Mucosa of stomach (tissue), 1 donor: ENCODE data around the gene PLPP2.

Experiments used
- H3K27me3 ChIP-seq: one replicate; pipeline ENCODE4 v1.7.0; 2013; ENCODE audit warnings: mild to moderate bottlenecking, low read length; ENCODE audit not compliant: control insufficient read depth, insufficient read depth
- H3K36me3 ChIP-seq: one replicate; pipeline ENCODE4 v1.7.0; 2013; ENCODE audit warnings: low read length; ENCODE audit not compliant: control insufficient read depth, insufficient read depth
- H3K4me1 ChIP-seq: one replicate; pipeline ENCODE4 v1.7.0; 2013; ENCODE audit warnings: mild to moderate bottlenecking, low read length; ENCODE audit not compliant: control insufficient read depth, insufficient read depth
- H3K4me3 ChIP-seq: one replicate; pipeline ENCODE4 v1.7.0; 2013; ENCODE audit warnings: low read length
- H3K9ac ChIP-seq: one replicate; pipeline ENCODE4 v1.7.0; 2013; ENCODE audit warnings: mild to moderate bottlenecking, low read length, moderate library complexity
- H3K9me3 ChIP-seq: one replicate; pipeline ENCODE4 v1.7.0; 2013; ENCODE audit warnings: mild to moderate bottlenecking, low read length, moderate library complexity; ENCODE audit not compliant: control insufficient read depth
- donor health status: Pancreatic carcinoma.

The PLPP2 gene

DNA sequence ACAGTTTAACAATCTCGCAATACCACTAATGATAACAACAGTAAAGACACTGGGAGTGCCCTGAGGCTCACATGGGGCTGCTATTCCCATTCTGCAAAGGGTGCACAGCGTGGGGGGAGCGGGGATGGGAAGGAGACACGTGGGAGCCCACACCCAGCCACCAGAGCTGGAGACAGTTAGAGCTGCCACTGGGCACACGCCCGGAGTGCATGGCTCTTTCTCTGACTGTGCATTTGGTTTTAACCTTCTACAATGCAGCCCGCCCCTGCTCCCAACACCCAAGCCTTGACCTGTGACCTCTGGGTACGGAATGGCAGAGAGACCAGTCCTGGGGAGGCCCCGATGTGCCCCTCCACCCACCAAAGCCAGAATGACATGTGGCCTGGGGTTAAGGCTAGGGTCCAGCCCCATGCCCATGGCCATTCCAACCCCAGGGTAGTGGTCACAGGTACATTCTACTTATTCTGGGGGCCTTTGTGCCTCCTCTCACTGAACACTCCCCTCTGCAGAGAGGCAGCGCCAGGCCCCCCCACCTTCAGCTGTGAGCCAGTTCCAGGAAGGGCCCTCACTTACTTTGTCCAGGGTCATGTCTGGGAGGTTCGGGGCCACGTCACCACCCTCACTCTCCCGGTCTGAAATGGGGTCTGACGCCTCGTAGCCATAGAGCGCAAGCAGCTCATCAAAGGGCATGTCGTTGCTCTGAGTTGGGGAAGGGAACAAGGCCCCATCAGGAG lies 36.3 kb upstream of the PLPP2 start:
- peaks cover 25% of the 10 kb centered on the region for H3K36me3 ChIP-seq
- no peaks in the 10 kb centered on the region for H3K4me1 ChIP-seq
- no peak overlapping the region for H3K4me3 ChIP-seq
- no peaks in the 10 kb centered on the region for H3K27me3 ChIP-seq
- H3K9me3 ChIP-seq, result no peaks in the 10 kb centered on the region
- no peak overlapping the region for H3K9ac ChIP-seq

DNA sequence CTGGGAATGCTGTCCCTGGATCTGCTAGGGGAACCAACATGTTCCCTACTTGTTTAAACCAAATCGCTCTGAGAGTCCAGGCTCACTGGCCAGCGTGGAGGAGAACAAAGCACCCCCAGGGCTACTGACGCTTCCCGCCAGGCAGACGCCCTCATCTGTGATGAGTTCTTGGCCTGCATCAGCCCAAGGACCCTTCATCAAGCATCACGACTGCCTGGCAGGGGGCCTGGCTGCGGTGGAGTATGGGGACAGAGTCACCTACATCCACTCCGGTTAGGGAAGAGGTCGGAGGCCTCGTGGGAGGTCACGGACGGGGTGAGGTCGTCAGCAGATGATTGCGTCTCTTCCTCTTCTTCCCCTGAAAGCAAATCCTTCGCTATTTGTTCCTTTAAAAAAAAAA lies 35.7 kb upstream of the PLPP2 start:
- Histone ChIP-seq H3K4me3 (no peak overlapping the region), H3K4me1 (no peaks in the 10 kb centered on the region), H3K9ac (no peak overlapping the region), H3K9me3 (no peaks in the 10 kb centered on the region), H3K27me3 (no peaks in the 10 kb centered on the region), H3K36me3 (peaks cover 25% of the 10 kb centered on the region)

DNA sequence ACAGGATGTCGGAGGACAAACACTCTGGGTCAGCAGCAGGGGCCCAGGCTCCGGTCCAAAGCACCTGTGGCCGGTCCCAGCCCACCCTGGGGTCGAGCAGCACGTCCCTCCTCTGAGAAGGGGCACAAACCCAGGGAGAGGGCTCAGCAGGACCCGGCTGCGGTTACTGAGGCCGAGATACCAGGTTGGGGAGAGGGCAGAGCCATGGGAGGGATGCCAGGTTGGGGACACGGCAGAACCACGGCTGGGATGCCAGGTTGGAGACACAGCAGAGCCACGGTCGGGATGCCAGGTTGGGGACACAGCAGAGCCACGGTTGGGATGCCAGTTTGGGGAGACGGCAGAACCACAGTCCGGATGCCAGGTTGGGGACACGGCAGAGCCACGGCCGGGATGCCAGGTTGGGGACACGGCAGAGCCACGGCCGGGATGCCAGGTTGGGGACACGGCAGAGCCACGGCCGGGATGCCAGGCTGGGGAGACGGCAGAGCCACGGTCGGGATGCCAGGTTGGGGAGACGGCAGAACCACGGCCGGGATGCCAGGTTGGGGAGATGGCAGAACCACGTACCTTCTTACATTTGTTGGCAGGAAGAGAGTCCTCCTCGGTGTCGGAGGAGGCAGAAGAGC lies 34.8 kb upstream of the PLPP2 start:
- H3K4me1 ChIP-seq, result no peaks in the 10 kb centered on the region
- no peaks in the 10 kb centered on the region for H3K27me3 ChIP-seq
- H3K9ac ChIP-seq, result no peak overlapping the region
- H3K4me3 ChIP-seq, result no peak overlapping the region
- no peaks in the 10 kb centered on the region for H3K9me3 ChIP-seq
- peaks cover 21% of the 10 kb centered on the region for H3K36me3 ChIP-seq

DNA sequence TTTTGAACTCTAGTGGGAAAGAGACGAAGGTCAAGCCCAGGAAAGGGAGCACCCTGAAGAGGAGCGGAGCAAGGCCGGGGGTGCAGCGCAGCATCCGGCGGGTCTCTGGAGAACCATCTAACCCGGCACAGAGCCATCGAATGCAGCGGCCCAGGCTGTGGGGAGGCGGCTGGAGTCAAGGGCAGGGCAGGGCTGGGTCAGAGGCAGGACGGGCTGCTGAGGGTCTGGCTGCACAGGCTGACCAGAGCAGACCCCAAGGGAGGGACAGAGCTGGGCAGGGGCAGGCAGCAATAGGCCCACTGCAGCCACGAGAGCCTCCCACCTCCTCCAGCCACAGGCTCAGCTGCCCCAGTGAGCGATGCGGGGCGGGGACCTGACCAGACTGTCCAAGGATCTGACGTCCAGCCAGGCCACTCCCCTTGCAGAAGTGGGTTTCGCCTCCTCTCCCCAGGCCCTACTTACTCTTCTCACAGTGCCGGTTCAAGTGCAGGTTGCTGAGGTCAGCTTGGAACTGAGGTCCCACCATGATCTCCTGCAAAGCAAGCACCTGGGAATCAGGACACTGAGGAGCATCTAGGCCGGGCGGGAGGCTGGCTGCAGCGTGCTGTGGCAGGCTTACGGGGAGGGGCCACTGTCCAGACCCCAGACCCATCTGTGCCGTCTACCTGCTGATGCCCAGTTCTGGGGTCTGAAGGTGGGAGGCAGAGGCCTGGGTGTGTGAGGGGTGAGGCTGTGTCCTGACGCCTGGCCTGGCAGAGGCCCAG lies 34.2 kb upstream of the PLPP2 start:
- Histone ChIP-seq H3K27me3 (no peaks in the 10 kb centered on the region), H3K4me3 (no peak overlapping the region), H3K4me1 (no peaks in the 10 kb centered on the region), H3K36me3 (peaks cover 16% of the 10 kb centered on the region), H3K9me3 (no peaks in the 10 kb centered on the region), H3K9ac (no peak overlapping the region)

DNA sequence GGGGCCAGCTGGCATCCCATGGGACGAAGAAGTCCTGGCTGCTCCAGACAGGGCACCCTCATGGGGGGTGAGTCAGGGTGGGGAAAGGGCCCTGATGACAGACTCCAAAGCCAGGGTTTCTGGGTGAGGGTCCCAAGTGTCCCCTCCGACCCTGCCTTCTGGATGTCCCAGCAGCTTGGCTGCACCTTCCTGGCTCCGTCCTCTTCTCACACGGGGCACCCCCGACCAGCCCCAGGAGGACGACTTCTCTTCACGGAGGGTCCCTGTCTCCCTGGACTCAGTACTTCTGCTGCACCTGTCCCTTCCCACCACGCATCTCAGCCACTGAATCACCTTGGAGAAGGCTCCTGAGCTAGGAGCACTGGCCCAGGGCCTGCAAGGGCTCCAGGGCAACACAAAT lies 33.5 kb upstream of the PLPP2 start:
- no peak overlapping the region for H3K9ac ChIP-seq
- peaks cover 16% of the 10 kb centered on the region for H3K36me3 ChIP-seq
- no peak overlapping the region for H3K4me3 ChIP-seq
- H3K9me3 ChIP-seq, result no peaks in the 10 kb centered on the region
- no peaks in the 10 kb centered on the region for H3K4me1 ChIP-seq
- no peaks in the 10 kb centered on the region for H3K27me3 ChIP-seq

DNA sequence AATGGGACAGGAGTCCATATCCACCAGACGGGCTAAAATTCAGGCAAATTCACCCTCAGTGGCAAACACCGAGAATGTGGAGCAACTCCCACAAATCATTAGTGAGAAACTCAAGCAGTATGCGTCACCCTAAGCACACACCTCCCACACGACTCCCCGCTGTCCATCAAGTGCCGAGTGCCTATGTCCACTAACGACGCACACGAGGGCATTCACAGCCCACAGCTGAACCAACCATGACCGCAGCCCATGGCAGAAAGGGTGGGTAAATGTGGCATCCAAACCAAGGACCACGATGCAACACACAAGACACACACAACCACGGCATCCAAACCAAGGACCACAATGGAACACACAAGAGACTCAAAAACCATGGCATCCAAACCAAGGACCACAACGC lies 31.4 kb upstream of the PLPP2 start:
- no peaks in the 10 kb centered on the region for H3K36me3 ChIP-seq
- H3K9me3 ChIP-seq, result no peaks in the 10 kb centered on the region
- no peaks in the 10 kb centered on the region for H3K4me1 ChIP-seq
- H3K4me3 ChIP-seq, result no peak overlapping the region
- no peak overlapping the region for H3K9ac ChIP-seq
- no peaks in the 10 kb centered on the region for H3K27me3 ChIP-seq

DNA sequence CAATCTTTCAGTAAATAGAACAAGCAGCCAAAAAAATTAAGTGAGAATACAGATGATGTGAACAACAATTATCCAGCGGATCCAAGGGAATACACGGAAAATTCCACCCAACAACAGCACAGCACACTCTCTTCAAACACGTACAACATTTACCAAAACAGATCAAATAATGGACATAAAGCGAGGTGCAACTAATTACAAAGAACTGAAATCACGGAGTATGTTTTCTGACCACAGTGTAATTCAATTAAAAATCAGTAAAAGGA lies 27.2 kb upstream of the PLPP2 start:
- Histone ChIP-seq H3K27me3 (no peaks in the 10 kb centered on the region), H3K4me3 (no peak overlapping the region), H3K9ac (no peak overlapping the region), H3K36me3 (no peaks in the 10 kb centered on the region), H3K4me1 (no peaks in the 10 kb centered on the region), H3K9me3 (no peaks in the 10 kb centered on the region)

DNA sequence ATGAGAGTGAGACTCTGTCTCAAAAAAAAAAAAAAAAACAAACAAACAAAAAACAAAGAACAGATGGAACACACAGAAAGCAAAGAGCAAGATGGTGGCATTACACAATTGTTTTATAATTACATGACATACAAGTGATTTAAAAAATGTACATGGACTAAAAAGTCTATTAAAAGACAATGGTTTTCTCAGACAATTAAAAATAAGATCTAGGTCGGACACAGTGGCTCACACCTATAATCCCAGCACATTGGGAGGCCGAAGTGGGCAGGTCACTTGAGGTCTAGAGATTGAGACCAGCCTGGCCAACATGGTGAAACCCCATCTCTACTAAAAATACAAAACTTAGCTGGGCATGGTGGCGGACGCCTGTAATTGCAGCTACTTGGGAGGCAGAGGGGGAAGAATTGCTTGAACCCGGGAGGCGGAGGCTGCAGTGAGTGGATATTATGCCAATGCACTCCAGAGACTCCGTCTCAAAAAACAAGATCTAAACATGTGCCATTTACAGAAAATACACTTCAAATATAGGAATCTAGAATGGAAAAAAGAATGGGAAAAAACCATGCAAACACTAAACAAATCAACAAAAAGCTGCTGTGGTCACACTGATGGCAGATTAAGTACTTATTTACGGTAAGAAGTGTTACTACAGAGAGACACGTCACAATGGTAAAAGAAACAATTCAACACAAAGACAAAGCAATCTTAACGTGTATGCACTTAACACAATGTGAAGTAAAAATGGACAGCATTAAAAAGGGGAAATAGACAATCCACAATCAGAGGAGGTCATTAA lies 26.7 kb upstream of the PLPP2 start:
- Histone ChIP-seq H3K36me3 (no peaks in the 10 kb centered on the region), H3K4me3 (no peak overlapping the region)

DNA sequence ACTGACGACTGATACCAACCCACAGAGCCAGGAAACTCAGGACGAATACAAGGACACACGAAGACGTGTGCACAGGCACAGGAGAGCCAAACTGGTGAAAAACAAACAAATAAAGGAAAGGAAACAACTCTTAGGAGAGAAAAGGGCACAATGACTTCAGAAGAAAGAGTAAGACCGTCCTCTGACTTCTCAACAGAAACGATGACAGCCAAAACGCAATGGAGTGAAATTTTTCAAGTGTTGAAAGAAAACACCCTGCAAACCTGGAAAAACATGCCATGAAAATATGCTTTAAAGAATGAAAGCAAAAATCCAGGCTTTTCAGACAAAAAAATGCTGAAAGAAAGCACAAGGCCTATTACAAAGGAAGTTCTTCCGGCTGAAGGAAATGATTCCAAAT lies 24.6 kb upstream of the PLPP2 start:
- Histone ChIP-seq H3K27me3 (no peaks in the 10 kb centered on the region), H3K9me3 (no peaks in the 10 kb centered on the region), H3K9ac (no peak overlapping the region), H3K4me1 (peaks cover 3% of the 10 kb centered on the region), H3K4me3 (no peak overlapping the region), H3K36me3 (peaks cover 8% of the 10 kb centered on the region)

More for the DNA sequence above, 26.7 kb upstream of the PLPP2 start:
- Histone ChIP-seq H3K9me3 (no peaks in the 10 kb centered on the region), H3K9ac (no peak overlapping the region), H3K27me3 (no peaks in the 10 kb centered on the region), H3K4me1 (no peaks in the 10 kb centered on the region)

DNA sequence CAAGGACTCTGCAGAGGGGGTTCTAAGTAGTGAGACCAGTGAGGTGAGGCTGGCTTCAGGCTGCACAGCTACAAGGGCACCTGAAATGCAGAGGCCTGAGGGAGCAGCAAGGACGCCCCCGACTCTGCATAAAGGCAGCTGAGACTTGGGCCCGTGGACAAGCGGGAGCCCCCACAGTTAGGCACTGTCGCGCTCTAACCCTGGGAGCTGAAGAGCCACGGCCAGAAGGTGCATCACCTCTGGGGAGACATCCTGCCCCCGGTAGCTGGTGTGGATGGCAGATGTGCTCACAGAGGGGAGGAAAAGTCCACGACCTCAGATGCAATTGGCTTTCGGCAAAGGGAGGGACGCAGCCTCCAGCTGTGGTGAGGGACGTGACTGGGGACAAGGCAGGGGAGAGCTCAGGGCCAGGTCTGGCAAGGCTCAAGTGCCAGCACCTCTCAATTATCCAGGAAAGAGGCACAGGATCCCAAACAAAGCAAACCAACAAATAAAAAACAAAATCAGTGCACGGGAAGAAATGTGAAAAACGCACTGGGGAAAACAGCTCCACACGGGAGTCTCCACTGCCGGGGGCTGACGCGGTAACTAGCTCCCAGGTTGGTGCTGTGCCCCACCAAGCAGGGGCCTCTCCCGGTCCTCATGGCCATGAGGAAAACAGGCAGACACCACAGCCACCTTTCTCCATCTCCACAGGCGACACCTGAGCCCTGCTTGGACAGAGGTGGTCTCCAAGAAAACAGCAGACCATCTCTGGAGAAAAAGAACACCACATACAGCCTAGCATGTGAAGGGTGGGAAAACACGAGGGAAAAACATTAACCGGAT lies 23.0 kb upstream of the PLPP2 start:
- Histone ChIP-seq H3K4me3 (no peak overlapping the region), H3K9ac (no peak overlapping the region), H3K36me3 (peaks cover 8% of the 10 kb centered on the region), H3K9me3 (no peaks in the 10 kb centered on the region), H3K27me3 (no peaks in the 10 kb centered on the region), H3K4me1 (peaks cover 3% of the 10 kb centered on the region)

DNA sequence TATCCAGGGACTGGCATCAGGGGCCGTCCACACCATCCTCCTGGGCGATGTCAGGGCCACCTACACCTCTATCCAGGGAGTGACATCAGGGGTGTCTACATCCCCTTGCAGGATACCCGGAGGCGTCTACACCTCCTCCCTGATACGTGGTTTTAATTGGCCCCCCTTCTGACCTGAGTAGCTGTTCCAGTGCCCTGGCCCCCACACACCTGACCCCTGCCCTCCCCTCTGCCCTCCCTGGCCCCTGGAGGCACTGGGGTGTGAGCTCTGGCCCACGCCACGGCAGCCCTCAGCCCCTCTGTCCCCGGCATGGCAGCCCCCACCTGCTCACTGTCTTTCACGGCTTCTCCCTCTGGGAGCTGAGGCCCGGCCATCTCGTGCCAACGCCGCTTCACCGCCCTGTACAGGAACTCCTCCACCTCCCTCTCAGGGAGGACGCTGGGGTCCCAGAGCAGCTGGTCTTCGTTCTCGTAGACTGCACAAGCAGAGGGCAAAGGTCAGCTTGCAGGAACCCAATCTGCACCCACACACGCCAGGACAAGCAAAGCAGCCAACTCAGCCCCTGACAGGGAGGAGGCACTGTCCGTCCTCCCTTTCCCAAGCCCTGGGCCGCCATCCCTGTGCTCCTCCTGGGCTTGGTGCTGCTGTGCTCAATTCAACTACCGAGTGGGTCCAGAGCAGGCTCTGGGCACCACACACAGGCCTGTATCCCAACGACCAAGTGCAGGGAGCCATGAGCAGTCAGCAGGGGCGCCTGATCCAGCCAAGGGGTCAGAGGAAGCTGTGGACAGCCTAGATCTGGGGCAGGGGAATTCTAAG lies 22.2 kb upstream of the PLPP2 start:
- Histone ChIP-seq H3K4me3 (no peak overlapping the region), H3K27me3 (no peaks in the 10 kb centered on the region), H3K36me3 (peaks cover 8% of the 10 kb centered on the region), H3K4me1 (peaks cover 3% of the 10 kb centered on the region), H3K9ac (no peak overlapping the region), H3K9me3 (no peaks in the 10 kb centered on the region)
